Central memory CD8-positive, alpha-beta T cell (primary cell): Measurements from ENCODE around the gene ZNF77.
"Not testable (repeated sequence)": the region's sequence is repeated elsewhere in the genome, so short reads cannot be mapped to it uniquely, and the experiment has no call there.

Experiments used
- ATAC-seq: fragments of 150-1000 bp; cut with Tn5 transposase; replicated peaks from 2 replicates; pipeline ENCODE4 v1.10.0; 2022; ENCODE audit warnings: mild to moderate bottlenecking, moderate FRiP score, moderate number of reproducible peaks; ENCODE audit not compliant: poor library complexity, severe bottlenecking; ENCODE audit errors: extremely low read depth
- DNase-seq, 2 donors: peaks; one replicate each; pipeline ENCODE4 v3.0.0; 2021; ENCODE audit warnings: low spot score in 2 of 2
- H3K27ac Mint-ChIP-seq: one replicate; pipeline ENCODE4 v1.8.0; 2022; ENCODE audit warnings: low read depth, mild to moderate bottlenecking, moderate library complexity, mixed read lengths
- H3K27me3 Mint-ChIP-seq: one replicate; pipeline ENCODE4 v1.8.0; 2022; ENCODE audit warnings: mixed read lengths
- H3K36me3 Mint-ChIP-seq: one replicate; pipeline ENCODE4 v1.8.0; 2022; ENCODE audit warnings: mild to moderate bottlenecking, moderate library complexity, mixed read lengths; ENCODE audit not compliant: insufficient read depth
- H3K4me1 Mint-ChIP-seq: one replicate; pipeline ENCODE4 v1.8.0; 2022; ENCODE audit warnings: mixed read lengths
- H3K4me3 Mint-ChIP-seq: one replicate; pipeline ENCODE4 v1.8.0; 2022; ENCODE audit warnings: mild to moderate bottlenecking, moderate library complexity, mixed read lengths
- H3K9me3 Mint-ChIP-seq: one replicate; pipeline ENCODE4 v1.8.0; 2022; ENCODE audit warnings: mixed read lengths

ZNF77 gene

GRCh38 chr19:2963631-2964030 lies 18.9 kb upstream of the ZNF77 start:
- H3K36me3 Mint-ChIP-seq, ATAC-seq, H3K4me3 Mint-ChIP-seq, DNase-seq, H3K27me3 Mint-ChIP-seq, H3K27ac Mint-ChIP-seq, H3K9me3 Mint-ChIP-seq, H3K4me1 Mint-ChIP-seq: not testable (repeated sequence)

DNA sequence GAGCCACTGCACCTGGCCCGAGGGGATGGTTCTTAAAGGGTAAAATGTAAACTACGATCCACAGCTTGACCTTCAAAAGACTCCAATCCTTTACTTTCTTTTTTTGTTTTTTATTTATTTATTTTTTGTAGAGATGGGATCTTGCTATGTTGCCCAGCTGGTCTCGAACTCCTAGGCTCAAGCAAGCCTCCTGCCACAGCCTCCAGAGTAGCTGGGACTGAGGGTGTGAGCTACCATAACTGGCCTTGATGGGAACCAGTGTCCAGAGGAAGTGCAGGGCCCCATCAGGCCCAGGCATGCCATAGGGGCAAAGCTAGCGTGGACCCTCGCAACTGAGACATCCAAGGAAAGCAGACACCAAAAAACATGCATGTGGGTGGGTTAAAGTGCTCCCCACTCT lies 18.4 kb upstream of the ZNF77 start:
- ATAC-seq (no peak), DNase-seq (no peak)
- no peak overlapping the region for H3K4me3 Mint-ChIP-seq
- no peak overlapping the region for H3K27ac Mint-ChIP-seq
- no peaks in the 10 kb centered on the region for H3K27me3 Mint-ChIP-seq
- peaks cover 5% of the 10 kb centered on the region for H3K4me1 Mint-ChIP-seq
- peaks cover 3% of the 10 kb centered on the region for H3K36me3 Mint-ChIP-seq
- no peaks in the 10 kb centered on the region for H3K9me3 Mint-ChIP-seq

DNA sequence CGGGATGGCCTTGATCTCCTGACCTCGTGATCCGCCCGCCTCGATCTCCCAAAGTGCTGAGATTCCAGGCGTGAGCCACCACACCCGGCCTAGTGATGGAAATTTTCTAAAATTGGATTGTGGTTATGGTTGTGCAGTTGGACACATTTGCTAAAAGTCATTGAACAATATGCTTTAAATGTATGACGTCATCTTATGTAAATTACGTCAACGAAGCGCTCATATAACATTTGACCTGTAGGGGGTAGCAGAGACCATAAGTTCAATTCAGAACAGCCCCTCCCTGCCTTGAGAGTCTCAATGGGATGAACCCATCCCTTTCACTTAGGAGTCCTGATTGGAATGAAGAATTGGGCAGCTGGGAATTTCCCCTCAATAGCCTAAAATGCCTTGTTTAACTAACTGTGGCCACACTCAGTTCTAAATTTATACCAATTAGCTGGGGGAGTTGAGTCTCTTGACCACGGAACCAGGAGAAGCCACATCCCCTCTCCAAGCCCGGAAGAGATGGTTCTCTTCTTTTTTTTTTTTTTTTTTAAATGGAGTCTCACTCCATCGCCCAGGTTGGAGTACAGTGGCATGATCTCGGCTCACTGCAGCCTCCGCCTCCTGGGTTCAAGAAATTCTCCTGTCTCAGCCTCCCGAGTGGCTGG lies 17.4 kb upstream of the ZNF77 start:
- H3K9me3 Mint-ChIP-seq: no peaks in the 10 kb centered on the region
- H3K27ac Mint-ChIP-seq: peak overlapping the region; percentile 68
- DNase-seq (peak in 1 of 2 donors; percentile 66), ATAC-seq (peak; percentile 52)
- no peaks in the 10 kb centered on the region for H3K27me3 Mint-ChIP-seq
- H3K4me3 Mint-ChIP-seq: no peak overlapping the region
- H3K4me1 Mint-ChIP-seq: peaks cover 5% of the 10 kb centered on the region
- peaks cover 3% of the 10 kb centered on the region for H3K36me3 Mint-ChIP-seq

DNA sequence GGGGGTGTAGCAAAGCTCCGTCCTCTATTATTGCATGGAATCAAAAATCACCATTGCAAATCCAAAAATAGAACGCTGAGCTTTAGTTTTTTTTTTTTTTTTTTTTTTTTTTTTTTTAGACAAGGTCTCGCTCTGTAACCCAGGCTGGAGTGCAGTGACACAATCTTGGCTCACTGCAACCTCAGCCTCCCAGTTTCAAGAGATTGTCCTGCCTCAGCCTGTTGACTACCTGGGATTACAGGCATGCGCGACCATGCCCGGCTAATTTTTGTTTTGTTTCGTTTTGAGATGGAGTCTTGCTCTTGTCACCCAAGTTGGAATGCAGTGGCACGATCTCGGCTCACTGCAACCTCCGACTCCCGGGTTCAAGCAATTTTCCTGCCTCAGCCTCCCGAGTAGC lies 15.3 kb upstream of the ZNF77 start:
- H3K9me3 Mint-ChIP-seq: no peaks in the 10 kb centered on the region
- H3K27me3 Mint-ChIP-seq: no peaks in the 10 kb centered on the region
- no peak for ATAC-seq
- no peak overlapping the region for H3K27ac Mint-ChIP-seq
- no peak overlapping the region for H3K4me3 Mint-ChIP-seq
- H3K4me1 Mint-ChIP-seq: peaks cover 5% of the 10 kb centered on the region
- DNase-seq: no peak
- H3K36me3 Mint-ChIP-seq: peaks cover 3% of the 10 kb centered on the region

DNA sequence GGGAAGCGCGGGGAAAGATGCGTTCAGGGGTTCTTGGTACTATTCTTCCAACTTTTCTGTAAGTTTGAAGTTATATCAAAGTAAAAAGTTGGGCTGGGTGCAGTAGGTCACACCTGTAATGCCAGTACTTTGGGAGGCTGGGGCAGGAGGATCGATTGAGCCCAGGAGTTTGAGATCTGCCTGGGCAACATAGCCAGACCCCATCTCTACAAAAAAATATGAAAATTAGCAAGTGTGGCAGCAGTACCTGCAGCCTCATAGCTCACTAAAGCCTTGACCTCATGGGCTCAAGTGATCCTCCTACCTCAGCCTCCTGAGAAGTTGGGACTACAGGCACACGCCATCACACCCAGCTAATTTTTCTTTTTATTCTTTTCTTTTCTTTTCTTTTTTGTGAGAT lies 12.4 kb upstream of the ZNF77 start:
- ATAC-seq (no peak), DNase-seq (no peak)
- peaks cover 3% of the 10 kb centered on the region for H3K36me3 Mint-ChIP-seq
- H3K4me3 Mint-ChIP-seq: no peak overlapping the region
- H3K27me3 Mint-ChIP-seq: no peaks in the 10 kb centered on the region
- peaks cover 4% of the 10 kb centered on the region for H3K4me1 Mint-ChIP-seq
- no peaks in the 10 kb centered on the region for H3K9me3 Mint-ChIP-seq
- H3K27ac Mint-ChIP-seq: no peak overlapping the region

DNA sequence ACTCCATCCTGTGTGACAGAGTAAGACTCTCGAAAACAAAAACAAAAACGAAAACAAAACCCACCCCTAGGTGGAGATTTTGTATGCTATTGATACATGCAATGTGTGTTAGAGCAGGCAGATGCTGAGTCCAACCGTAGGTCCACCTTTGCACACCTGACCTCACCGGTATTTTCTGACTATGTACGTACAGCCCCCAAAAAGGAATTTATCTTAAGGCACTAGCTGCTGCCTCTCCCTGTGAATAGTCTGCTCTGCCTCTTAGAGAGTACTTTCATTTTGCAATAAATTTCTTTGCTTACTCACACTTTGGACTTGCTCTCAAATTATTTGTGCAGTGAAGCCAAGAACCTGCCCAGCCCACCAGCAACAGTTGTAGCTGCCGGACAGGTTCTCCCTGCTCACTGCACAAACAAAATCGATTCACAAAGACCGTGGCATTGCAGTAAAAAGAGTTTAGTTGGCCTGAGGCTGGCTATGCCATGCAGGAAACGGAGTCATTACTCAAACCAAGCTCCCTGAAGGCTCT lies 8.2 kb upstream of the ZNF77 start:
- Mint-ChIP-seq H3K27me3 (no peaks in the 10 kb centered on the region), H3K27ac (no peak overlapping the region), H3K4me3 (no peak overlapping the region), H3K9me3 (no peaks in the 10 kb centered on the region), H3K4me1 (peaks cover 24% of the 10 kb centered on the region), H3K36me3 (peaks cover 11% of the 10 kb centered on the region)
- DNase-seq (no peak), ATAC-seq (no peak)

- H3K36me3 Mint-ChIP-seq: peaks cover 13% of the 10 kb centered on the region
- H3K4me1 Mint-ChIP-seq: peaks cover 29% of the 10 kb centered on the region
- ATAC-seq: peak; percentile 97
- no peaks in the 10 kb centered on the region for H3K9me3 Mint-ChIP-seq
- peak overlapping the region; percentile 96 for H3K27ac Mint-ChIP-seq
- peak overlapping the region; percentile 95 for H3K4me3 Mint-ChIP-seq
- peak; percentile 100 for DNase-seq
- no peaks in the 10 kb centered on the region for H3K27me3 Mint-ChIP-seq
These were observed 5.7 kb upstream of the ZNF77 start for GRCh38 chr19:2950286-2951124.

DNA sequence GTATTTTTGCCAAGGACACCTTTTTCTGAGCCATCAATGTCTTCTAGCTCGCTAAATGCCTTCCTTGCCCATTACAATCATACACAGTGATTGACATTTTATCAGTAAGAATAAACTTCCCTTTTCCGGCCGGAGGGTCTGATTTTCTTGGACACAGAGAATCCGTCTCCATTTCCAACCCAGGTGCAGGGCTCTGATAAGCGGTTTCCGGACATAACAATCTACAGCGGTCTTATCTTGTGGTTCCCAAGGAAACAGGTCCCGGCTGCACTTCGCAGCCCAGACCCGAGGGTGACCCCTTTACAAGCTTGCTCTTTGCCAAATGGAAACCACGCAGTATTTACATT lies 5.1 kb upstream of the ZNF77 start:
- peaks cover 33% of the 10 kb centered on the region for H3K4me1 Mint-ChIP-seq
- H3K27ac Mint-ChIP-seq: peak overlapping the region; percentile 96
- no peak for DNase-seq
- peaks cover 17% of the 10 kb centered on the region for H3K36me3 Mint-ChIP-seq
- H3K27me3 Mint-ChIP-seq: no peaks in the 10 kb centered on the region
- H3K9me3 Mint-ChIP-seq: no peaks in the 10 kb centered on the region
- ATAC-seq: peak; percentile 2
- H3K4me3 Mint-ChIP-seq: peak overlapping the region; percentile 95

GRCh38 chr19:2945575-2946184 lies 909 bp upstream of the ZNF77 start:
- Mint-ChIP-seq H3K27me3 (no peaks in the 10 kb centered on the region), H3K9me3 (no peaks in the 10 kb centered on the region), H3K4me3 (peak overlapping the region; percentile 94), H3K4me1 (peaks cover 44% of the 10 kb centered on the region), H3K36me3 (peaks cover 22% of the 10 kb centered on the region), H3K27ac (peak overlapping the region; percentile 95)
- ATAC-seq (no peak), DNase-seq (no peak)

- H3K4me3 Mint-ChIP-seq: peak overlapping the region; percentile 94
- peaks cover 15% of the 10 kb centered on the region for H3K36me3 Mint-ChIP-seq
- peaks cover 31% of the 10 kb centered on the region for H3K4me1 Mint-ChIP-seq
- H3K27me3 Mint-ChIP-seq: no peaks in the 10 kb centered on the region
- H3K27ac Mint-ChIP-seq: peak overlapping the region; percentile 95
- no peak for DNase-seq
- no peaks in the 10 kb centered on the region for H3K9me3 Mint-ChIP-seq
- ATAC-seq: no peak
These were observed 382 bp downstream of the ZNF77 start for GRCh38 chr19:2944403-2944774.

- Mint-ChIP-seq H3K27me3 (no peaks in the 10 kb centered on the region), H3K27ac (no peak overlapping the region), H3K9me3 (no peaks in the 10 kb centered on the region), H3K36me3 (peaks cover 17% of the 10 kb centered on the region), H3K4me1 (peaks cover 25% of the 10 kb centered on the region), H3K4me3 (peak overlapping the region; percentile 94)
- ATAC-seq (no peak), DNase-seq (no peak)
These were observed 1.7 kb downstream of the ZNF77 start for GRCh38 chr19:2942928-2943640.

DNA sequence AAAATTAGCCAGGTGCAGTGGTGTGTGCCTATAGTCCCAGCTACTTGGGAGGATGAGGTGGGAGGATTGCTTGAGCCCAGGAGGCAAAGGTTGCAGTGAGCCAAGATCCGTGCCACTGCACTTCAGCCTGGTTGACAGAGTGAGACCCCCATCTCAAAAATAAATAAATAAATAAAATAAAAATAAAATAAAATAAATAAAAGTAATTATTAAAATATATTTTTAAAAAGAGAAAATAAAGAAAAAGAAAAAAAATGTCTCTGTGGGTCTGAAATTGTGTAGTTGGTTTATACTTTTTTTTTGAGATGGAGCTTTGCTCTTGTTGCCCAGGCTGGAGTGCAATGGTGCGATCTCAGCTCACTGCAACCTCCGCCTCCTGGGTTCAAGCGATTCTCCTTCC lies 8.9 kb downstream of the ZNF77 start:
- H3K36me3 Mint-ChIP-seq: peaks cover 25% of the 10 kb centered on the region
- not testable (repeated sequence) for DNase-seq, H3K4me1 Mint-ChIP-seq, H3K27me3 Mint-ChIP-seq, ATAC-seq, H3K4me3 Mint-ChIP-seq, H3K27ac Mint-ChIP-seq
- peaks cover 19% of the 10 kb centered on the region for H3K9me3 Mint-ChIP-seq
